ENCODE data around the gene RDH16.
"Not testable (repeated sequence)": the region's sequence is repeated elsewhere in the genome, so short reads cannot be mapped to it uniquely, and the experiment has no call there.

The RDH16 gene

DNA sequence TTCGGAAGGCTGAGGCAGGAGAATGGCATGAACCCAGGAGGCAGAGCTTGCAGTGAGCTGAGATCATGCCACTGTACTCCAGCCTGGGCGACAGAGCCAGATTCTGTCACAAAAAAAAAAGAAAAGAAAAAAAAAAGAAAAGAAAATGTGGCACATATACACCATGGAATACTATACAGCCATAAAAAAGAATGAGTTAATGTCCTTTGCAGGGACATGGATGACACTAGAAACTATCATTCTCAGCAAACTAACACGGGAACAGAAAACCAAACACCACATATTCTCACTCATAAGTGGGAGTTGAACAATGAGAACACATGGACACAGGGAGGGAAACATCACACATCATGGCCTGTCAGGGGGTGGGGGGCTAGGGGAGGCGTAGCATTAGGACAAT, 20.0 kb upstream of the RDH16 start:
- H3K36me3 ChIP-seq (ENCODE audit: control insufficient read depth in 2 of 2, insufficient read depth in 2 of 2, low read length in 2 of 2); H3K27ac ChIP-seq (ENCODE audit: low read depth in 2 of 2, low read length in 2 of 2); H3K9me3 ChIP-seq (ENCODE audit: control insufficient read depth in 2 of 2, low read length in 2 of 2); H3K27me3 ChIP-seq (ENCODE audit: control insufficient read depth in 2 of 2, insufficient read depth in 2 of 2, low read length in 2 of 2); H3K9ac ChIP-seq (ENCODE audit: low read depth in 1 of 2, low read length in 2 of 2); H3K4me1 ChIP-seq (ENCODE audit: control insufficient read depth in 2 of 2, insufficient read depth in 2 of 2, low read length in 2 of 2); H3K4me3 ChIP-seq (ENCODE audit: low read length in 2 of 2): not testable (repeated sequence)

DNA sequence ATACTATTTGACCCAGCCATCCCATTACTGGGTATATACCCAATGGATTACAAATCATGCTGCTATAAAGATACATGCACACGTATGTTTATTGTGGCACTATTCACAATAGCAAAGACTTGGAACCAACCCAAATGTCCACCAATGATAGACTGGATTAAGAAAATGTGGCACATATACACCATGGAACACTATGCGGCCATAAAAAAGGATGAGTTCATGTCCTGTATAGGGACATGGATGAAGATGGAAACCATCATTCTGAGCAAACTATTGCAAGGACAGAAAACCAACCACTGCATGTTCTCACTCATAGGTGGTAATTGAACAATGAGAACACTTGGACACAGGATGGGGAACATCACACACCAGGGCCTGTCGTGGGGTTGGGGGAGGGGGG, 16.8 kb upstream of the RDH16 start:
- not testable (repeated sequence) for H3K9me3 ChIP-seq (ENCODE audit: control insufficient read depth in 2 of 2, low read length in 2 of 2); H3K9ac ChIP-seq (ENCODE audit: low read depth in 1 of 2, low read length in 2 of 2); H3K27ac ChIP-seq (ENCODE audit: low read depth in 2 of 2, low read length in 2 of 2); H3K4me3 ChIP-seq (ENCODE audit: low read length in 2 of 2); H3K36me3 ChIP-seq (ENCODE audit: control insufficient read depth in 2 of 2, insufficient read depth in 2 of 2, low read length in 2 of 2); H3K27me3 ChIP-seq (ENCODE audit: control insufficient read depth in 2 of 2, insufficient read depth in 2 of 2, low read length in 2 of 2); H3K4me1 ChIP-seq (ENCODE audit: control insufficient read depth in 2 of 2, insufficient read depth in 2 of 2, low read length in 2 of 2)

DNA sequence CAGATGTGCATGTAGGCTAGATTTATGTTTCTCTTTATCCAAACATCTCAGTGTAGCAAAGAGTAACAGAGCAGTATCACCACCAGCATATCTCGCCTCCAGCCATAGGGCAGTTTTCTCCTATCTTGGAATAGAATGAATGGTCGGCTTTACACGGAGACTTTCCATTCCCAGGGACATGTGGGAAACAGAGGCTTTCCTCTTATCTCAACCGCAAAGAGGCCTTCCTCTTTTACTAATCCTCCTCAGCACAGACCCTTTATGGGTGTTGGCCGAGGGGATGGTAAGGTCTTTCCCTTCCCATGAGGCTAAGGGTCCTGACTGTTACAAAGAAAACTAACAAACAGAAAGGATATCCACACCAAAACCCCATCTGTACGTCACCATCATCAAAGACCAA, 11.5 kb upstream of the RDH16 start:
- not testable (repeated sequence) for H3K9me3 ChIP-seq (ENCODE audit: control insufficient read depth in 2 of 2, low read length in 2 of 2); H3K4me1 ChIP-seq (ENCODE audit: control insufficient read depth in 2 of 2, insufficient read depth in 2 of 2, low read length in 2 of 2); H3K9ac ChIP-seq (ENCODE audit: low read depth in 1 of 2, low read length in 2 of 2); H3K4me3 ChIP-seq (ENCODE audit: low read length in 2 of 2); H3K27ac ChIP-seq (ENCODE audit: low read depth in 2 of 2, low read length in 2 of 2); H3K36me3 ChIP-seq (ENCODE audit: control insufficient read depth in 2 of 2, insufficient read depth in 2 of 2, low read length in 2 of 2); H3K27me3 ChIP-seq (ENCODE audit: control insufficient read depth in 2 of 2, insufficient read depth in 2 of 2, low read length in 2 of 2)

DNA sequence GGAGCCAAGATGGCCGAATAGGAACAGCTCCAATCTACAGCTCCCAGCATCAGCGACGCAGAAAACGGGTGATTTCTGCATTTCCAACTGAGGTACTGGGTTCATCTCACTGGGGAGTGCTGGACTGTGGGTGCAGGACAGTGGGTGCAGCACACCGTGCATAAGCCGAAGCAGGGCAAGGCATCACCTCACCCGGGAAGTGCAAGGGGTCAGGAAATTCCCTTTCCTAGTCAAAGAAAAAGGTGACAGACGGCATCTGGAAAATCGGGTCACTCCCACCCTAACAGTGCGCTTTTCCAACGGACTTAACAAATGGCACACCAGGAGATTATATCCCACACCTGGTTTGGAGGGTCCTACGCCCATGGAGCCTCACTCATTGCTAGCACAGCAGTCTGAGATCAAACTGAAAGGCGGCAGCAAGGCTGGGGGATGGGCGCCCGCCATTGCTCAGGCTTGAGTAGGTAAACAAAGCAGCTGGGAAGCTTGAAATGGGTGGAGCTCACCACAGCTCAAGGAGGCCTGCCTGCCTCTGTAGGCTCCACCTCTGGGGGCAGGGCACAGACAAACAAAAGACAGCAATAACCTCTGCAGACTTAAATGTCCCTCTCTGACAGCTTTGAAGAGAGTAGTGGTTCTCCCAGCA, 8.7 kb upstream of the RDH16 start:
- H3K27ac ChIP-seq (ENCODE audit: low read depth in 2 of 2, low read length in 2 of 2); H3K4me3 ChIP-seq (ENCODE audit: low read length in 2 of 2); H3K9me3 ChIP-seq (ENCODE audit: control insufficient read depth in 2 of 2, low read length in 2 of 2); H3K27me3 ChIP-seq (ENCODE audit: control insufficient read depth in 2 of 2, insufficient read depth in 2 of 2, low read length in 2 of 2); H3K36me3 ChIP-seq (ENCODE audit: control insufficient read depth in 2 of 2, insufficient read depth in 2 of 2, low read length in 2 of 2); H3K4me1 ChIP-seq (ENCODE audit: control insufficient read depth in 2 of 2, insufficient read depth in 2 of 2, low read length in 2 of 2); H3K9ac ChIP-seq (ENCODE audit: low read depth in 1 of 2, low read length in 2 of 2): not testable (repeated sequence)

GRCh38 chr12:56965124-56965523, 7.7 kb upstream of the RDH16 start:
- not testable (repeated sequence) for H3K27me3 ChIP-seq (ENCODE audit: control insufficient read depth in 2 of 2, insufficient read depth in 2 of 2, low read length in 2 of 2); H3K9me3 ChIP-seq (ENCODE audit: control insufficient read depth in 2 of 2, low read length in 2 of 2); H3K9ac ChIP-seq (ENCODE audit: low read depth in 1 of 2, low read length in 2 of 2); H3K27ac ChIP-seq (ENCODE audit: low read depth in 2 of 2, low read length in 2 of 2); H3K4me3 ChIP-seq (ENCODE audit: low read length in 2 of 2); H3K36me3 ChIP-seq (ENCODE audit: control insufficient read depth in 2 of 2, insufficient read depth in 2 of 2, low read length in 2 of 2); H3K4me1 ChIP-seq (ENCODE audit: control insufficient read depth in 2 of 2, insufficient read depth in 2 of 2, low read length in 2 of 2)

- H3K4me3 ChIP-seq (ENCODE audit: low read length in 2 of 2); H3K9ac ChIP-seq (ENCODE audit: low read depth in 1 of 2, low read length in 2 of 2); H3K36me3 ChIP-seq (ENCODE audit: control insufficient read depth in 2 of 2, insufficient read depth in 2 of 2, low read length in 2 of 2); H3K27ac ChIP-seq (ENCODE audit: low read depth in 2 of 2, low read length in 2 of 2); H3K4me1 ChIP-seq (ENCODE audit: control insufficient read depth in 2 of 2, insufficient read depth in 2 of 2, low read length in 2 of 2); H3K9me3 ChIP-seq (ENCODE audit: control insufficient read depth in 2 of 2, low read length in 2 of 2); H3K27me3 ChIP-seq (ENCODE audit: control insufficient read depth in 2 of 2, insufficient read depth in 2 of 2, low read length in 2 of 2): not testable (repeated sequence)
These were observed 6.1 kb upstream of the RDH16 start for GRCh38 chr12:56963557-56963956.

DNA sequence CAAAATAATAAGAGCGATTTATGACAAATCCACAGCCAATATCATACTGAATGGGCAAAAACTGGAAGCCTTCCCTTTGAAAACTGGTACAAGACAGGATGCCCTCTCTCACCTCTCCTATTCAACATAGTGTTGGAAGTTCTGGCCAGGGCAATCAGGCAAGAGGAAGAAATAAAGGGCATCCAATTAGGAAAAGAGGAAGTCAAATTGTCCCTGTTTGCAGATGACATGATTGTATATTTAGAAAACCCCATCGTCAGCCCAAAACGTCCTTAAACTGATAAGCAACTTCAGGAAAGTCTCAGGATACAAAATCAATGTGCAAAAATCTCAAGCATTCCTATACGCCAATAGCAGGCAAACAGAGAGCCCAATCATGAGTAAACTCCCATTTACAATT, 4.8 kb upstream of the RDH16 start:
- not testable (repeated sequence) for H3K9ac ChIP-seq (ENCODE audit: low read depth in 1 of 2, low read length in 2 of 2); H3K4me1 ChIP-seq (ENCODE audit: control insufficient read depth in 2 of 2, insufficient read depth in 2 of 2, low read length in 2 of 2); H3K36me3 ChIP-seq (ENCODE audit: control insufficient read depth in 2 of 2, insufficient read depth in 2 of 2, low read length in 2 of 2); H3K9me3 ChIP-seq (ENCODE audit: control insufficient read depth in 2 of 2, low read length in 2 of 2); H3K27ac ChIP-seq (ENCODE audit: low read depth in 2 of 2, low read length in 2 of 2); H3K27me3 ChIP-seq (ENCODE audit: control insufficient read depth in 2 of 2, insufficient read depth in 2 of 2, low read length in 2 of 2); H3K4me3 ChIP-seq (ENCODE audit: low read length in 2 of 2)

GRCh38 chr12:56958422-56958821, 1.0 kb upstream of the RDH16 start:
- Histone ChIP-seq H3K9me3 (ENCODE audit: control insufficient read depth in 2 of 2, low read length in 2 of 2) (peaks cover 3% of the 10 kb centered on the region in 2 donors), H3K27me3 (ENCODE audit: control insufficient read depth in 2 of 2, insufficient read depth in 2 of 2, low read length in 2 of 2) (no peaks in the 10 kb centered on the region), H3K4me1 (ENCODE audit: control insufficient read depth in 2 of 2, insufficient read depth in 2 of 2, low read length in 2 of 2) (peaks cover 0 to 2% of the 10 kb centered on the region in 2 donors), H3K9ac (ENCODE audit: low read depth in 1 of 2, low read length in 2 of 2) (no peak overlapping the region), H3K27ac (ENCODE audit: low read depth in 2 of 2, low read length in 2 of 2) (no peak overlapping the region), H3K4me3 (ENCODE audit: low read length in 2 of 2) (no peak overlapping the region), H3K36me3 (ENCODE audit: control insufficient read depth in 2 of 2, insufficient read depth in 2 of 2, low read length in 2 of 2) (no peaks in the 10 kb centered on the region)

DNA sequence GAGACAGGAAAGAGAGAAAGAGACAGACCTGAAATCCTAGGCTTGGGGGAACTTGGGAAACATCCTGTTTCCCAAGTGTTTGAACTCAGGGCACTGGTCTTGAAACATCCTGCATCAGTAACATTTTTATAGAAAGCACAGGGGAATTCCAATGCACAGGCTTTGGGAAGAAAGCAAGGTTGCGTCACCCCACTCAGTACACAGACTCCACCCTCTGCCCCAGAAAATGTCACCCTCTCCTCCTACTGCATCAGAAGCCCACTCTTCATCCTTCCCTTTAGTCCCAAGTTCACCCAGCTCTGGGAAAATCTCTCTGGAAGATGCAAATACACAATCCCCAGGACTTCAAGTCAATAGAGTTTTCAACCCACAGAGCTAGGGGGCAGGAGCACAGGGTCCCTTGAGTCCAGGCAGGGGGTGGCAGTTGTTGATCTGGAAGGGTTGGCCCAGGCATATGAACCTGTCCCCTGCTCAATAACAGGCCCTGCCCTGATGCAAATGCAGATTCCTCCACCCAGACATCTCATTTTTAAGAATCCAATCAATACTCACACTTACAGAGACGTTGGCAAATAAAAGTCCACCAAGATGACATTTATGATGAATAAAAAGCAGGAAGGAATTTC, 1.7 kb downstream of the RDH16 start:
- H3K9me3 ChIP-seq (ENCODE audit: control insufficient read depth in 2 of 2, low read length in 2 of 2): peaks cover 3% of the 10 kb centered on the region in 2 donors
- H3K9ac ChIP-seq (ENCODE audit: low read depth in 1 of 2, low read length in 2 of 2): no peak overlapping the region
- no peaks in the 10 kb centered on the region for H3K36me3 ChIP-seq (ENCODE audit: control insufficient read depth in 2 of 2, insufficient read depth in 2 of 2, low read length in 2 of 2)
- no peak overlapping the region for H3K4me3 ChIP-seq (ENCODE audit: low read length in 2 of 2)
- no peak overlapping the region for H3K27ac ChIP-seq (ENCODE audit: low read depth in 2 of 2, low read length in 2 of 2)
- peaks cover 0 to 2% of the 10 kb centered on the region in 2 donors for H3K4me1 ChIP-seq (ENCODE audit: control insufficient read depth in 2 of 2, insufficient read depth in 2 of 2, low read length in 2 of 2)
- no peaks in the 10 kb centered on the region for H3K27me3 ChIP-seq (ENCODE audit: control insufficient read depth in 2 of 2, insufficient read depth in 2 of 2, low read length in 2 of 2)

DNA sequence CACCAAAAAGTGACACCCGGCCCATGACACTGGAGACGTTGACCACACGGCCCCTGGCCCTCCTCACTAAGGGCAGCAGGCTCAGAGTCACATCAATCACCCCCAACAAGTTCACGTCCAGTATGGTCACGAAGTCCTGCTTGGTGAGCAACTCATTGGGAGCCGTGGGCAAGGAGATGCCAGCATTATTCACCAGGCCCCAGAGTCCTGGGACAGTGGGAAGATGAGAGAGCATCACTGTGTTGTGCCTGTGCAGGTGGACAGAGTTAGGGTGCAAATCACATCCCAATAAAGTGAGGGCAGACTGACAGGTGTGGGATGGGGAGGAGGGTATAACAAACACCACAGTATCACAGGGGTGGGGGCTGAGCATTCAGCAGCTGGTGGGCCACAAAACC, 2.5 kb downstream of the RDH16 start:
- Histone ChIP-seq H3K27me3 (ENCODE audit: control insufficient read depth in 2 of 2, insufficient read depth in 2 of 2, low read length in 2 of 2) (no peaks in the 10 kb centered on the region), H3K9me3 (ENCODE audit: control insufficient read depth in 2 of 2, low read length in 2 of 2) (peaks cover 3% of the 10 kb centered on the region in 2 donors), H3K4me3 (ENCODE audit: low read length in 2 of 2) (no peak overlapping the region), H3K27ac (ENCODE audit: low read depth in 2 of 2, low read length in 2 of 2) (no peak overlapping the region), H3K9ac (ENCODE audit: low read depth in 1 of 2, low read length in 2 of 2) (no peak overlapping the region), H3K36me3 (ENCODE audit: control insufficient read depth in 2 of 2, insufficient read depth in 2 of 2, low read length in 2 of 2) (no peaks in the 10 kb centered on the region), H3K4me1 (ENCODE audit: control insufficient read depth in 2 of 2, insufficient read depth in 2 of 2, low read length in 2 of 2) (peaks cover 0 to 2% of the 10 kb centered on the region in 2 donors)

Measured in mucosa of rectum (tissue), 2 donors.